ENCODE results near the gene TNFRSF1B.

The TNFRSF1B gene

DNA sequence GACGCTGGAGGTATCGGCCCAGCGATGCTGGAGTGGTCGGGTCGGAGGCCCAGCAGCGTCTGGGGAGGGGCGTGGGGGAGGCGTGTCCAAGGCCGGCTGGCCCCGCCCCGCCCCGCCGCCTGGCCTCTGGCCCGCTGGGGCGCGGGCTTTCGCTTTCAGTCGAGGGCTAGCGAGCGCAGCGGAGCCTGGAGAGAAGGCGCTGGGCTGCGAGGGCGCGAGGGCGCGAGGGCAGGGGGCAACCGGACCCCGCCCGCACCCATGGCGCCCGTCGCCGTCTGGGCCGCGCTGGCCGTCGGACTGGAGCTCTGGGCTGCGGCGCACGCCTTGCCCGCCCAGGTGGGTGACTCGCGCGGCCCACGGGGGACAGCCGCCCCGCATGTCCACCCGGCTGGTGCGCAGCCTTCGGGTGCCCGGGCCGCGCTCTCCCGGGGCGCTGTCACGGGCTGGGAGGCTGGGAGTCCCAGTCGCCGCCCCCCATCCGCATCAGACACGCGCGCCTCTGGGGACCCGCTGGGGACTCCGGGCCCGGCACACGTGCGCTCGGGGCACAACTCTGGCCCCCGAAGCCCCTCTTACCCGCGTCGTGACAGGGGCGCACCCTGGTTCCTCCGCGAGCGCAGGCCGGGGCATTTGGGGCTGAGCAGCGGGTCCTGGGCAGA lies at the start of gene TNFRSF1B:
Gene TNFRSF1B (plus strand): TSS at position 158 of the 659 bp plus-strand sequence. CDS start 101 bp downstream, at position 259.
- DNase-seq (ENCODE audit: low spot score) = no peak

DNA sequence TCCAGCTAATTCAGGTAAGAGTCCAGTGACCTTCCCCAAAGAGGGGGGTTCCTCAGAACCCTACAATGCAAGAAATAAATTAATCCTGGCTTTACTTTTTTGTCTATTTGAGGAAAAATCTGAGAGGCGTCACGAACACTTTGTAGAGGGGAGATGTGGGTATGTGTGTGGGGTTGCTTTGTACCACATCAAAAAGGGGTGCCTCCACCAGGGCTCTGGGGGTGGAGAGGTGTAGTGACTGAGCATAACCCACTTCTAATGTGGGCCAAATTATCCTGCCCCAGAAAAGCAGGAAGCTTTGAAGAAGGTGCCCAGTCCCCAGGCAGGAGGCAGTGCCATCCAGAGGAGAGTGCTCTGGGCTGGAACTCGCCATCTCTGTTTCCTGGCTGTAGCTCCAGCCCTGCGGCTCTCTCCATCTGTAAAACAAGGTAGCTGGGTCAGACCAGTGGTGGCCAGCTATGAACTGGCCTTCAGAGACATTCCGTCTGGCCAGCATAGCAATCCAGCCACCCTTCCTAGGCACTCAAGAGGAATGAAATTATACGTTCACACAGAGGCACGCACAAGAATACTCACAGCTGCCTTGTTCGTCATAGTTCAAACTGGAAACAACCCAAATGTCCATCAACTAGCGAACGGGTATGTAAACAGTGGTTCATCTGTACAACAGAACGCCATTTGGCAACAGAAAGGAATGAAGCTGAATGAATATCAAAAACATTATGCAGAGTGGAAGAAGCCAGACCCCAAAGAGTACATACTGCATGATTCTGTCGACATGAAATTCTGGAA lies 45.4 kb upstream of the TNFRSF1B start:
- DNase-seq (ENCODE audit: low spot score) = no peak

DNA sequence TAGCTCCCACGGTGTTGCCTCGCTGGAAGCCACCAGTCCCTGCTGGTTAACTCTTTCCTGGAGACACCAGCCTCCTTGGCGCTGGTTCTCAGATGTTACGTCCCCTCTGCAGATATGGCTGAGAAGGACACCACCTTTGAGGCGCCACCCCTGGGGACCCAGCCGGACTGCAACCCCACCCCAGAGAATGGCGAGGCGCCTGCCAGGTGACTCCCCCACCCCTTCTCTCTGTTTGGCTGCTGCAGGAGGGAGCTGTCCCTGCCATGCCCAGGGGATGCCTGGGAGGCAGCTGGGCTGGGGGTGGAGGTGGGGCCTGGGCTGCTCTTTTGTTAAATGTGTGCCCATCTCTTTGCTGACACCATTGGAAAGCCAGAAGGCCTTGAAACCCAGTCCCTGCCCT lies 43.6 kb upstream of the TNFRSF1B start:
- DNase-seq (ENCODE audit: low spot score) = no peak

DNA sequence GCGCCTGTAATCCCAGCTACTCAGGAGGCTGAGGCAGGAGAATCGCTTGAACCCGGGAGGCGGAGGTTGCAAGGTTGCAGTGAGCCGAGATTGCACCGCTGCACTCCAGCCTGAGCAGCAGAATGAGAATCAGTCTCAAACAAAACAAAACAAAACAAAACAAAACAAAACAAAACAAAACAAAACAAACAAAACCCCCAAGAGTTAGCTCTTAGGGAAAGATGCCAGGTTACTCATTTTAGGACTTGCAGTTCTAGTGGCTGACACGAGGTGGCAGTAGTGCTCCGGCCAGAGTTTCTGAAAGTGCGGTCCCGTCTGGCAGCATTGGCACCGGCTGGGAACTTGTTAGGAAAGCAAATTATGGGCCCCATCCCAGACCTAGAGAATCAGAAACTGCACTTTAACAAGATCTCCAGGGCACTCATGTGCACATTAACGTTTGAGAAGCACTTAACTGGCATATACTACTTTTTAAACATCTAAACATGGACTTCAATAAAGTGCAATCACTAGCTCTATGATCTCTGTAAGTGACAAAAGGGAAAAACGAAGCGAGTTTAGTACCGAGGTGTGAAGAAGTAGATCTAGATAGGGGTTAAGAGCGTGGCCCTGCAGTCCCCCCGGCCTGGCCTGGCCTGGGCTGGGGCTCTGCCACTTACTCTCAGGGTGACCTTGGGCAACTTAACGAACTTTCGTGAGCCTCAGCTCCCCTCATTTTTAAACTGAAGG lies 41.9 kb upstream of the TNFRSF1B start:
- DNase-seq (ENCODE audit: low spot score) = no peak

DNA sequence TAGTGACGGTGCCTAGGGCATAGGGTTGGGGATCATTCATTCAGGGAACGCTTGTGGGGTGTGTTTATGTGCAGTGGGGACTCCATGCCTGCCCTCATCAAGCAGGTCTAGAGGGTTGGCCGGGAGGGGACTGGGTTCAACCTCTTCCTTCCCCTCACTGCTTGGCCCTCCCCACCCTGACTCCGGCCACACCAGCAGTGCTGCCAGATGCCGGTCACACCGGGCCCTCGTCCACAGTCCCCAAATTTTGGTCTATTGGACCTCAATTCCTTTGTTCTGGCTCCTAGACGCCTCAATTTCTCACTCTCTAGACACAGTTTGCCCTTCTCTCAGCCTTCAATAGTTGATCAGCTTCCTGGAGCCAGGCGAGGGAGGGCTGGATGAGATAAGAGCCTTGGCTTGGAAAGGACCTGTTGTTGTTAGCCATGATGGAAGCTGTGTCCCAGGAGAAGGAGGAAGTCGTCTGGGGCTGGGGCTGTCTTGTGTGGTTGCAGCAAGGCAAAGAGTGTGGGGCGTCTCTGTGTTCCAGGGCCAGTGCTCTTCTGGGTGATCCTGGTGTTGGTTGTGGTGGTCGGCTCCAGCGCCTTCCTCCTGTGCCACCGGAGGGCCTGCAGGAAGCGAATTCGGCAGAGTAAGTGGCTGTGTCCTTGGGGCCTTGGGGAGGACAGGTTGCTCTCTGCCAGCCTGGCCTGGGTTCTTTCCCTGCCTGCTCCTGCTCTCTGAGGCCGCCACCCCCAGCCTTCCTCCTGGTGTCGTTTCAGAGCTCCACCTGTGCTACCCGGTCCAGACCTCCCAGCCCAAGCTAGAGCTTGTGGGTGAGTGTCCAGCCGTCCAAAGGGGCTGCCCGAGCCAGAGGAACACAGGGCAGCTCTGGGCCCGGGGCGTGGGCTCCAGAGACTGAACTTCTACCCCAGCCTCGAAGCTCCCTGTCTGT lies 41.1 kb upstream of the TNFRSF1B start:
- DNase-seq (ENCODE audit: low spot score) = no peak

DNA sequence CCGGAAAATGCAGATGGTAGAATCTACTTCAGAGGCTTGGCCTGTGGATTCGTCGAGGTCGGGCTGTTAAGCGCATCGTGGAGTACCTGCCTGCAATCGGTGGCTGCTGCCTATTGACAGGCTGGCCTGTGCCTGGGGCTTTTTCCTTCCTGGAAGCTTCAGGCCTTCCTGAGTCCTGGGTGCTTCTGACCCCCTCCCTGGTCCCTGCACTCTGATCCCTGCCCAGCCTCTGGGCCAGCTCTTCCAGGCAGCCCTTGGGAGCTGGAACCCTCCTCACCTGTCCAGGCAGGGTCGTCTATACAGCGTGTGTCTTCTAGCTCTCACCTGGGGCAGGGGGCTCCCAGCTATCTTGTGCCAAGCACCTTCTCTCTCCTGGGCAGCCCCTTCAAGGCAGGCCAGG lies 40.0 kb upstream of the TNFRSF1B start:
- no peak for DNase-seq (ENCODE audit: low spot score)

DNA sequence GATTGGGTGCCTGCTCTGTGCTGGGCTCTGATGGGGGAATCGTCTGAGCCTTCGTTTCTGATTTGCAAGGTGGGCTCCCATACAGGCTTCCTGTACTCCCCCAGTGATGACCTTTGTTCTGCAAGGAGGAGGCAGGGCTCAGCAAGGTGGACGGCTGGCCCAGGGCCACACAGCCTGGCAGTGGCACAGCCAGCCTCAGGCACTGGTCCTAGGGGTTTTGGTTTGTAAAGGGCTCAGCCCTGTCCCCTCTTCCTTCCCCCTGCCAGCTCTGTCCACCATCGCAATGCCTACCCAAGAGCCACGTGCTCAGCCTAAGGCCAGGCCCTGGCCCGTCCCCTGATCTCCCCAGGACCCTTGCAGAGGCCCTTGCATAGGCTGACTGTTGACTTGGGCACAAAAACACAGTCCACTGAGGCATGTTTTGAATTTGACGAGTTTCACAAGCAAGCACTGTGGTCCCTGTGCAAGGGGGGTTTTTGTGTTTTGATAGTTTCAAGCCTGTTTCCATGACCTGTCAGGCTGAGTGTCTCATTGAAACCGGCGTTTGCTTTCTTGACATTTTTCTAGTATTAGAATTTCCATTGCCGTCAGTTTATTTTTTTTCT lies 39.5 kb upstream of the TNFRSF1B start:
- DNase-seq (ENCODE audit: low spot score) = no peak

DNA sequence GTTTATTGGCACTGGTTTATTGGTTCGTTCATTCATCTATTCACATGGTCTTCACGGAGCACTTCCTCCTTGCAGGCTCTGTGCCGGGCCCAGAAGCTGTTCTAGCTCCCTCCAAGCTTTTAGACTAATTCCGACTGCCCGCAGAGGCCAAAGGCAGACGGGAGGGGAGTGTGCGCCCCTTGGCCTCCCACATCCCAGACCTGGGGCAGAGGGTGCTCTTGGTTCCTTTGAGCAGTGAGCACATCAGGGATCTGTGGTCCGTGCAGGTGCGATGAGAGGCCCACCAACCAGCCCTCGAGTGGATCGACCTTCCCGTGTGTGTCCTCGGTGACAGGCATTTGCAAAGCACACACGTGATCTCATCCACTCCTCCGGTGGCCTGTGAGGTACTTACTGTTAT lies 38.7 kb upstream of the TNFRSF1B start:
- no peak for DNase-seq (ENCODE audit: low spot score)

DNA sequence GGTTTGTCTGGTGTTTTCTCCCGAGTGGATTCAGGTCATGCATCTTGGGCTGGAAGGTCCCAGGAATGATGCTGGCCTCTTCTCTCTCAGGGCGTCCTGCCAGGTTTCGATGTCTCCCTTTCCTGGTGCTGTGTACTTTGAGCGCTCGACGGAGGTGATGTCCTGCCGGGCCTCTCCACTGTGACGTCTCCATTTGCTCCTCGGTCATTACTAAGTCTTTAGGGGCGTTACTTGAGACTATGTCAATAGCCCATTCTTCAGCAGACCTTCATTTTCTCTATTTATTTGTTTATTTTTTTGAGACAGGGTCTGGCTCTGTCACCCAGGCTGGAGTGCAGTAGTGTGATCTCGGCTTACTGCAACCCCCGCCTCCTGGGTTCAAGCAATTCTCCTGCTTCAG lies 37.2 kb upstream of the TNFRSF1B start:
- DNase-seq (ENCODE audit: low spot score) = no peak

DNA sequence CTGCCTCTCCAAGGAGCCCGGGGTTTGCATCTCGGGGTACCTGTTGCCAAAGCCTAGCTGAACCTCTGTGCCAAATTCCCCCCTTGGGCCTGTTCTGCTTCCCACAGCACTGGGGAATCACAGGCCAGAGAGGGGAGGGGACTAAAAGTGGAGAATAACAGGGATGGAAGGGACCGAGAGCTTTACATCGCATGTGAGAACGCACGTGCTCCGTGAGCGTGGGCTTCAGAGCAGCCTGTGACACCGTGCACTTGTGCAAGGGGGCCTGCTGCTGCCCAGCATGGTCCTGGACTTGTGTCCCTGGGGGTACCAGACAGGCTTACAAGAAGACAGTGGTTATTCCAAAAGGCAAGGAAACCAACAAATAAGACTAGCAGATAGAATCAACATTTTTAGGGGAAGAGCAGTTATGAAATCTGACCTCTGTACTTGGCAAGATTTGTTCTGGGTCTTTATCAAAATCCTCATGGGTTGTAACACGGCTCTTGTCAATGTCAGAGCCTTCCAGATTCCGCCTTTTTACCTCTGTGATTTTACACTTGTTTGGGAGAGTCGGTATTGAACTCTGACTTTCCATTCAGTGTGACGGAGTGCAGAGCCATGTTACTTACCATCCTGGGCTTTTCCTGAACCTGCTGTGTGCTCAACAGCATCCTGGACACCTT lies 36.2 kb upstream of the TNFRSF1B start:
- DNase-seq (ENCODE audit: low spot score) = no peak

DNA sequence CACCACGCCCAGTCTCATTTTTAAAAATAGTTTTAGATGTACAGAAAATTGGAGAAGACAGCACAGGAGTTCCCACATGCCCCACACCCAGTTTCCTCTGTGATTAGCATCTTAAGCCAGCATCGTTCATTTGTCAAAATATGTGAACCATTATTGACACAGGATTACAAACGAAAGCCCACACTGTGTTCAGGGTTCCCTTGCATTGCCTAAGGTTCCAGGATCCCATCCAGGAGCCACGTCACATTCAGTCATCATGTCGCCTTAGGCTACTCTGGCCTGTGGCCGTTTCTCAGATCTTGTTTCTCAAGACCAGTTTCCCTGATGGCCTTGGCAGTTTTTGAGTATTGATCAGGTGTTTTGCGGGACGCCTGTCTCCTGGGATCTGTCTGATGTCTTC lies 34.7 kb upstream of the TNFRSF1B start:
- DNase-seq (ENCODE audit: low spot score) = no peak

DNA sequence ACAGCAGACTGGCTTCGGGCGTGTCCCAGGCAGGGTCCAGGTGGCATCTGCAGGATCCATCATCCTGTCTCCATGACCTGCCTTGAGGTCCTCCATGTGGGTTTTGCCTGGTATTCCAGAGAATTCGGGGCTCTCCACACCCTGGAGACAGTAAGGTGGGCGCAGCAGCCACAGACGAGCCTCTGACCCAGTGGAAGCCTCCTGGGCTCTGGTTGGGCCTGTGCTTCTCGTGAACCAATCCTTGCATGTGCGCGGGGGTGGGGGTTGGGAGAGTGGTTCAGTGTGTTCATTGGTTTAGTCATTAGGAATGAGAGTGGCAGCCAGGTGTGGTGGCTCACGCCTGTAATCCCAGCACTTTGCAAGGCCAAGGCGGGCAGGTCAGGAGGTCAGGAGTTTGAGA lies 32.1 kb upstream of the TNFRSF1B start:
- DNase-seq (ENCODE audit: low spot score) = no peak

DNA sequence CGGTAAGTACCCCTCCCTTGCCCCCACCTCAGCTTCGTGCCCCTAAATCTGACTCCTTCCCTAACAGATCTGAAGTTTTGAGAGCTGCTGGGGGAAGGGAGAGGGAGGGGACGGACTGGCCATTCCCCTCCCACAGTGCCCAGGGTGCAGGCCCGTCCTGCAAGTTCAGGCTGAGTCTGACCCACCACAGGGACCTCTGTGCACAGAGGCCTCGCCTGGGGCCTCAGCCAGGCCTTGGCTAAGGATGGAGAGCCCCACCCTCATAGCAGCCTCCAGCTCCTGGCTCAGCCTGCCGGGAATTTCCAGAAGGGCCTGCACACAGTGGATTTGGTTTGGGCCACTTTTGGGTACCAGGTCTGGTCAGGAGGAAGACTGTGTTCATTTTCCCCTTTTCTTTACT lies 31.2 kb upstream of the TNFRSF1B start:
- DNase-seq (ENCODE audit: low spot score) = no peak

DNA sequence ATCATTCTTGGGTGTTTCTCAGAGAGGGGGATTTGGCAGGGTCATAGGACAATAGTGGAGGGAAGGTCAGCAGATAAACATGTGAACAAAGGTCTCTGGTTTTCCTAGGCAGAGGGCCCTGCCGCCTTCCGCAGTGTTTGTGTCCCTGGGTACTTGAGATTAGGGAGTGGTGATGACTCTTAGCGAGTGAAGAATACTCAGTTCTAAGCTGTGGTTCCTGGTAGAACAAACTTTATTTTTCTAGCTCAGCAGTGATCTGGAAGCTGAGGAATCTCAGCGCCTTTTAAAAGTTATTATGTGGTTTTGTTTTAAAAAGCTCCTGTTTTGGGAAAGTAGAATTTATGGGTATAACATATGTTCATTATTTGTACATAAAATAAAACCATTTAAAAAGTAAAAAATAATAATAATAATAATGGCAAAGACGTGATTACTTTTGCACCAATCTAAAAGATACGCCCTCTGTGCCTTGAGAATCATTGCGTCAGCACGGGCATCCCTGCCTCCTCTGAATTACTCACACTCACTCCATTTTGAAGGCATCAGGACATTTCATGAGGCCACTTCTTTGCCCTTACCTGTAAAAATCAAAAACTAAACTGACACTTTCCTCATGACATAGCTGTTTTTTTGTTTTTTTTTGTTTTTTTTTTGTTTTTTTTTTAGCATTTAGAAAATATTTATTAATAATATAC lies 29.7 kb upstream of the TNFRSF1B start:
- no peak for DNase-seq (ENCODE audit: low spot score)

DNA sequence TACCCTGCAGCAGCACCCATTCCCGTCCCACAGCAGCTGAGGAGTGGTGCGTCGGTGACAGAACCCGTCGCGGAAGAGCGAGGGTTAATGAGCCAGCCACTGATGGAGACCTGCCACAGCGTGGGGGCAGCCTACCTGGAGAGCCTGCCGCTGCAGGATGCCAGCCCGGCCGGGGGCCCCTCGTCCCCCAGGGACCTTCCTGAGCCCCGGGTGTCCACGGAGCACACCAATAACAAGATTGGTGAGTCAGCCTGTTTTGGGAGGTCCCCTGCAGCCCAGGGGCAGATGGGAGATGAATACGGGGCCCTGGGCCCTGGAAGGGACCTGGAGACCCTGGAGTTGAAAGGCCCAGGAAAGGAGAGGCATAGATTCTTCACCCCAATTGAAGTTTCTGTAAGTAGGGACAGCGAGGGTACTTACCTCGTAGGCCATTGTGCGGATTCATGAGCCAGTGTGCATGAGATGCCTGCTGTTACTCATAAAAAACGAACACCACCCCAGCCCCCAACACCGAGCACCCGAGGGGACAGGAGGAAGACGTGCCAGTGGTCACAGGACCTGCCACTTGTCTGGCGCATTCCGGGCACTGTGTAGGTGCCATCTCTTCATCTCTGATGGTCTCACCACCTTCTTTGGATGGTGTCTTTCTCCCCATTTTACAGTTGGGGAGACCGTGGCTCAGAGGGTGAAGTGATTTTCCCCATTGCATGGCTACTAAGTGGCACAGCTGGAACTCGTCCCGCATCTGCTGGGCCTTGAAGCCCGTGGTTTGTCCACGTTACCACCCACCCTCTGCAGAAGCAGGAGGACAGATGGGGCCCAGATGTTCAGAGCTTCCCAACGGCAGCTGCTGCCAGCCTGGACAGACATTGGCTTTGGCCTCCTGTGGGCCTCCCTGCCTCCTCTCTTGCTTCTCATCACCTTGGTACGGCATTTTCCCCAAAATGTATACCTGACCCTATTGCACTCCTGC lies 28.3 kb upstream of the TNFRSF1B start:
- no peak for DNase-seq (ENCODE audit: low spot score)

DNA sequence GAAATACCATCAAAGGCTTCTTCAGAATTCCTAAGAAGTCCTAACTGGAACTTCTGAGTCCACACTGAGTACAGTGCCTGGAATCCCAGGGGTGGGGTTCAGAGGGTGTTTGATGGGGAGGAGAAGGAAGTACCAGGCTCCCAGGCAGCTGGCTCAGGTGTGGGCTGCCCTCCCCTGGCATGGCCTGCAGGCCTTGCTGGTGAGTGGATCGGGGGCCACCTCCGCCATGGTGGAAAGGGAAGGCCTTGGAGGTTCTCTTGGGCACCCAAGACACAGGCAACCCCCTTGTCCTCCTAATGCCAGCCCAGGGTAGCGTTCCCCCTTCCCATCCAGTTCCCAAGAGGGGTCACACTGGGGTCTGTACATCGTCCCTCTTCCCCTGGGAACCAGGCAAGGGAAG lies 26.8 kb upstream of the TNFRSF1B start:
- DNase-seq (ENCODE audit: low spot score) = no peak

DNA sequence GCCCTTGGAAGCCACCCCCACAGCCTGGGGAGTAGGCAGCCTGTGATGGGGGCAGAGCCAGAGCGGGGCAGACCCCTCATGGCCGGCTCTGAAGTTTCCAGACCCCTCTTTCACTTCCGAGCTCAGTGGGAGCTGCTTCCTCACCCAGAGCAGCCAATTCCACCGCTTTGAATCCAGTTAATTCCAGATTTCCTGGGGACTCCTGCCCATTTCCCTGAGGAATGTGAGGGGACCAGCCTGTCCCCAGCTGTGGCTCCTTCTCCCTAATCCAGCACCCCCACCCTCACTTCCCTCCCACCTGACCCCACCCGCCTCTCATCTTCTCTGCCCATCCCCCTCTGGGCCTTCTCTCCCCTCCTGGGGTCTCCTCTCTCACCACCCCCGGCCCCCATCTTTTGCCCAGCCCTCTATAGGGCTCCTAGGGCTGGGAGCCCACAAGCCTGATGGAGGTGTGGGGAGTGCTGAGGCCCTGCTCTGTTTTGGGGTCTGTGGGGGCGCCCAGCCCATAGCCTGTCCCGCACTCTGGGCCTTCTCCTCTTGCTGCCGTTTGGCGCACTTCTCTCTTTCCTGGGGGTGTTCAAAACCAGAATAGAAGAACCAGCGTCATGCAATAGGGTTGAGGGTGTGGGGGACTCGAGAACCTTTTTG lies 26.2 kb upstream of the TNFRSF1B start:
- no peak for DNase-seq (ENCODE audit: low spot score)

DNA sequence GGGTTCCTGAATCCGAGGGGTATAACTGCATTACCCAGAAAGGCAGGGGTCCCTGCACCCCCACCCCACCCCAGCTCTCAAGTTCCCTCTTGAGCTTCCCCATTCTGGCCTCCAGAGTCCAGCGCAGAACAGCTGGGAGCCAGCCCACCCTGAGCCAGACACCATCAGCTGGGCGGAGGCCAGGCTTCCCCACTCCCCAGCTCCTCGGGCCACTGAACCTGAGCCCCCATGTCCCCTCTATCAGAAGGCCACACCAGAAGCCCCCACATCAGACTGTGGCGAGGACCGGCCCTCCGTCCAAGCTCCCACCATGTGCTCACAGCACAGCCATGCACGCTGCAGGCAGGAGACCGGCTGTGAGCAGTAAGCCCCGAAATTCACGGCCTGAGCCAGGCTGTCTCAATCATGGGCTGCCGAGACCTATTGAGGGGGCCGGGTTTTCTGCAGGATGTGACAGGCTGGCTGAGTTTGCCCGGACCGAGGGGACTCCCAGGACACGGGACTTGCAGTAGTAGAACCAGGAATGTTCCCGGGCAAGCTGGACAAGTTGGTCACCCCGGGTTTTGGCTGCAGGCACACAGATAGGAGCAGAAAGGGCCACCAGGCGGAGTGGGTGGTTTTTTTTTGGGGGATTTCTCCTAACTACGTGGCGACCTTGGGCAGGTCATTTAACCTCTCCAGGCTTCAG lies 25.5 kb upstream of the TNFRSF1B start:
- DNase-seq (ENCODE audit: low spot score) = no peak

All from left forelimb (tissue), 1 donor.